ENCODE data around the gene SHC4.
"Not testable (repeated sequence)": the region's sequence is repeated elsewhere in the genome, so short reads cannot be mapped to it uniquely, and the experiment has no call there.

The SHC4 gene

DNA sequence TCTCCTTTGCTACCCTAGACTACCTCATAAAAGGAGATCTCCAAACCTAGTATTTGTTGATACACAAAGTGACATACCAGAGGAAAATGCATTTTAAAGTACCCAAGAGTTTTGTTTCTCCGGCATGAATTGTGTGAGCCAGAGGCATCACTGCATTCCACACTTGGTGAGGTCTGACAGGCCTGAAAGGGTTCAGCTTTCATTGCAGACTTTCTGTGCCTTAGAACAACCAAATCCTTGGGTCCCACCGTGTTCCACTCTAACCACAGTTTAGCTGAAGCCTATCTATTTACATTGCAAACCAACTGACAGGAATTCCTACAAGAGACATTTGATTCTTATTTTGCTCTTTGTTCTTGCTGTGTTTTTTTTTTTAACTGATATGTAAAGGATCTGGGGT, 106.8 kb downstream of the SHC4 start:
- Histone ChIP-seq H3K9ac (ENCODE audit: low read depth, low read length) (no peak overlapping the region), H3K4me3 (ENCODE audit: low read depth, low read length) (no peak overlapping the region), H3K9me3 (ENCODE audit: control insufficient read depth, insufficient read depth, low read length) (no peaks in the 10 kb centered on the region), H3K36me3 (ENCODE audit: control insufficient read depth, insufficient read depth, low read length) (no peaks in the 10 kb centered on the region), H3K27me3 (ENCODE audit: control insufficient read depth, insufficient read depth, low read length) (no peaks in the 10 kb centered on the region), H3K4me1 (ENCODE audit: control insufficient read depth, insufficient read depth, low read length) (peaks cover 10% of the 10 kb centered on the region)

- peaks cover 10% of the 10 kb centered on the region for H3K4me1 ChIP-seq (ENCODE audit: control insufficient read depth, insufficient read depth, low read length)
- no peak overlapping the region for H3K4me3 ChIP-seq (ENCODE audit: low read depth, low read length)
- no peaks in the 10 kb centered on the region for H3K36me3 ChIP-seq (ENCODE audit: control insufficient read depth, insufficient read depth, low read length)
- H3K9me3 ChIP-seq (ENCODE audit: control insufficient read depth, insufficient read depth, low read length) = no peaks in the 10 kb centered on the region
- H3K9ac ChIP-seq (ENCODE audit: low read depth, low read length) = no peak overlapping the region
- H3K27me3 ChIP-seq (ENCODE audit: control insufficient read depth, insufficient read depth, low read length) = no peaks in the 10 kb centered on the region
Observed at GRCh38 chr15:48855501-48856440, 107.9 kb downstream of the SHC4 start.

DNA sequence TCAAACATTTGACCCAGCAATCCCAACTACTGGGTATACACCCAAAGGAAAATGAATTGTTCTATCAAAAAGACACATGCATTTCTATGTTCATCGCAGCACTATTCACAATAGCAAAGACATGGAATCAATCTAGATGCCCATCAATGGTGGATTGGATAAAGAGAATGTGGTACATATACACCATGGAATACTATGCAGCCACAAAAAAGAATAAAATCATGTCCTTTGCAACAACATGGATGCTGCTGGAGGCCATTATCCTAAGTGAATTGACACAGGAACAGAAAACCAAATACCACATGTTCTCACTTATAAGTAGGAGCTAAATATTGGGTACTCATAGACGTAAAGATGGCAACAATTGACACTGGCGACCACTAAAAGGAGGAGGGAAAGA, 109.3 kb downstream of the SHC4 start:
- not testable (repeated sequence) for H3K4me1 ChIP-seq (ENCODE audit: control insufficient read depth, insufficient read depth, low read length); H3K9me3 ChIP-seq (ENCODE audit: control insufficient read depth, insufficient read depth, low read length); H3K9ac ChIP-seq (ENCODE audit: low read depth, low read length); H3K36me3 ChIP-seq (ENCODE audit: control insufficient read depth, insufficient read depth, low read length); H3K27me3 ChIP-seq (ENCODE audit: control insufficient read depth, insufficient read depth, low read length); H3K4me3 ChIP-seq (ENCODE audit: low read depth, low read length)

GRCh38 chr15:48851956-48852355, 111.8 kb downstream of the SHC4 start:
- no peaks in the 10 kb centered on the region for H3K27me3 ChIP-seq (ENCODE audit: control insufficient read depth, insufficient read depth, low read length)
- no peak overlapping the region for H3K4me3 ChIP-seq (ENCODE audit: low read depth, low read length)
- H3K9ac ChIP-seq (ENCODE audit: low read depth, low read length) = no peak overlapping the region
- no peaks in the 10 kb centered on the region for H3K36me3 ChIP-seq (ENCODE audit: control insufficient read depth, insufficient read depth, low read length)
- H3K9me3 ChIP-seq (ENCODE audit: control insufficient read depth, insufficient read depth, low read length) = no peaks in the 10 kb centered on the region
- H3K4me1 ChIP-seq (ENCODE audit: control insufficient read depth, insufficient read depth, low read length) = peaks cover 10% of the 10 kb centered on the region

DNA sequence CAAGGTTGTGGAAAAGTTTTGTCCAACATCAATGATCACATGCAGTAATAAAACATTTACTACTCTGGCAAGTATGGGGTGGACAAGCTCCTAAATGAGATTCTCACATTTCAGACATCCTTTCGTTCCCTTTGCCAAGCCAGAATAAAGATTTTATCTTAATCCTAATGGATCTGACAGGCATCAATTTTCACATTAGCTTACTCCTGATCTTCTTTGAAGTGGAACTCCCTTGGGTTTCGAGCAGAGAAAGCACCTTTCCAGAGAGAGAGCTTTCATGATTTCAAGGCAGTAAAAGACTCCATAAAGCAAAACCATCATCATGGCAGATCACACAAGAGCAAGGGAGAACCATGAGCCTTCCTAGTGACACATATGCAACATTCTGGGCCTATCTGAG, 113.1 kb downstream of the SHC4 start:
- Histone ChIP-seq H3K4me1 (ENCODE audit: control insufficient read depth, insufficient read depth, low read length) (peaks cover 4% of the 10 kb centered on the region), H3K9ac (ENCODE audit: low read depth, low read length) (no peak overlapping the region), H3K36me3 (ENCODE audit: control insufficient read depth, insufficient read depth, low read length) (no peaks in the 10 kb centered on the region), H3K27me3 (ENCODE audit: control insufficient read depth, insufficient read depth, low read length) (no peaks in the 10 kb centered on the region), H3K9me3 (ENCODE audit: control insufficient read depth, insufficient read depth, low read length) (no peaks in the 10 kb centered on the region), H3K4me3 (ENCODE audit: low read depth, low read length) (no peak overlapping the region)

DNA sequence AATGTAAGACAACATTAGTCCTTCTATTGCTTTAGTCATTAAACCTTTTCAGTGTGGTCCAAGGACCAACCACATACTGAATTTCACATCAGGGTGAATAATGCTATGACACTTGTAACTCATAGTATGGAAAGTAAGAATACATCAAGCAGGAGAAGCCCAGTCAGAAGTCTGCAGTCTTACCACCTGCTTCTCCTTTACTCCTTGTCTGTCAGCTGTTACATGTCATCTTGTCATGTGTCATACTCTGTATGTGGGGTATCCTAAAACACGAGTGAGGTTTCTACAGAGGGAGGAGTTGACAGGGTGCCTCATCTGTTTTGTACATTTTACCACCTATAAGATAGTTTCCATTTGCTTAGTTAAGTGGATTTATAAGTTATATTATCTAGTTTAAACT, 118.6 kb downstream of the SHC4 start:
- H3K36me3 ChIP-seq (ENCODE audit: control insufficient read depth, insufficient read depth, low read length) = no peaks in the 10 kb centered on the region
- H3K4me1 ChIP-seq (ENCODE audit: control insufficient read depth, insufficient read depth, low read length) = no peaks in the 10 kb centered on the region
- no peaks in the 10 kb centered on the region for H3K9me3 ChIP-seq (ENCODE audit: control insufficient read depth, insufficient read depth, low read length)
- no peak overlapping the region for H3K4me3 ChIP-seq (ENCODE audit: low read depth, low read length)
- H3K9ac ChIP-seq (ENCODE audit: low read depth, low read length) = no peak overlapping the region
- H3K27me3 ChIP-seq (ENCODE audit: control insufficient read depth, insufficient read depth, low read length) = no peaks in the 10 kb centered on the region

DNA sequence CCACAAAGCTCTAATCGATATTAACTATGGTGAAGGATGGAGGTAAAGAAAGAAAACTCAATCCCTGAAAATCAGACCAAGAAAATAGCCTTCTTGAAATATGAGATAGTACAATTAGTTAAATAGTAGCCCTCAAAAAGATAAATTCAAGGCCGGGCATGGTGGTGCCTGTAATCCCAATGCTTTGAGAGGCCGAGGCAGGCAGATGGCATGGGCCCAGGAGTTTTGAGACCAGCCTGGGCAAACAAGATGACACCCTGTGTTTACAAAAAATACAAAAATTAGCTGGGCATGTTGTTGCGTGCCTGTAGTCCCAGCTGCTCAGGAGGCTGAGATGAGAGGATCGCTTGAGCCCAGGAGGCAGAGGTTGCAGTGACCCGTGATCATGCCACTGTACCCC, 121.2 kb downstream of the SHC4 start:
- H3K4me3 ChIP-seq (ENCODE audit: low read depth, low read length) = no peak overlapping the region
- H3K9ac ChIP-seq (ENCODE audit: low read depth, low read length) = no peak overlapping the region
- no peaks in the 10 kb centered on the region for H3K27me3 ChIP-seq (ENCODE audit: control insufficient read depth, insufficient read depth, low read length)
- no peaks in the 10 kb centered on the region for H3K4me1 ChIP-seq (ENCODE audit: control insufficient read depth, insufficient read depth, low read length)
- H3K9me3 ChIP-seq (ENCODE audit: control insufficient read depth, insufficient read depth, low read length) = no peaks in the 10 kb centered on the region
- H3K36me3 ChIP-seq (ENCODE audit: control insufficient read depth, insufficient read depth, low read length) = no peaks in the 10 kb centered on the region

DNA sequence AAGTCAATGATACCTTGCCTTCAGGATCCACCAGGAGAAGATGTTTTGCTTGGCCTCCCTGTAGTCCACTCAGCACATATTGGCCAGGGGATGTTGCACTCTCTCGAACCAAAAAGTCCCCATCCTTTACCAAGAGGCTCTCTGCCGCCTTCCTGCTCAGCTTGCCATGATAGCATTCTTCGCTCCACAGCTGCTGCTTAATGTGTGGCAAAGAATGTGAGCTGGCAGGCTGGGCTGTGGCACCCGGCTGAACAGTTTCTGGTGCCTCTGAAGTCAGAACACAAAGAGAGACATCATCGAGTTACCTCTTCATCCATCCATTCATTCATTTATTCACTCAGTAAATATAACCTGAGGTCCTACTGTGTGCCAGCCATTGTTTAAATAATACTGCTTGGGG, 129.0 kb downstream of the SHC4 start:
- no peaks in the 10 kb centered on the region for H3K36me3 ChIP-seq (ENCODE audit: control insufficient read depth, insufficient read depth, low read length)
- H3K9me3 ChIP-seq (ENCODE audit: control insufficient read depth, insufficient read depth, low read length) = no peaks in the 10 kb centered on the region
- H3K4me3 ChIP-seq (ENCODE audit: low read depth, low read length) = no peak overlapping the region
- no peaks in the 10 kb centered on the region for H3K27me3 ChIP-seq (ENCODE audit: control insufficient read depth, insufficient read depth, low read length)
- H3K9ac ChIP-seq (ENCODE audit: low read depth, low read length) = no peak overlapping the region
- H3K4me1 ChIP-seq (ENCODE audit: control insufficient read depth, insufficient read depth, low read length) = no peaks in the 10 kb centered on the region

DNA sequence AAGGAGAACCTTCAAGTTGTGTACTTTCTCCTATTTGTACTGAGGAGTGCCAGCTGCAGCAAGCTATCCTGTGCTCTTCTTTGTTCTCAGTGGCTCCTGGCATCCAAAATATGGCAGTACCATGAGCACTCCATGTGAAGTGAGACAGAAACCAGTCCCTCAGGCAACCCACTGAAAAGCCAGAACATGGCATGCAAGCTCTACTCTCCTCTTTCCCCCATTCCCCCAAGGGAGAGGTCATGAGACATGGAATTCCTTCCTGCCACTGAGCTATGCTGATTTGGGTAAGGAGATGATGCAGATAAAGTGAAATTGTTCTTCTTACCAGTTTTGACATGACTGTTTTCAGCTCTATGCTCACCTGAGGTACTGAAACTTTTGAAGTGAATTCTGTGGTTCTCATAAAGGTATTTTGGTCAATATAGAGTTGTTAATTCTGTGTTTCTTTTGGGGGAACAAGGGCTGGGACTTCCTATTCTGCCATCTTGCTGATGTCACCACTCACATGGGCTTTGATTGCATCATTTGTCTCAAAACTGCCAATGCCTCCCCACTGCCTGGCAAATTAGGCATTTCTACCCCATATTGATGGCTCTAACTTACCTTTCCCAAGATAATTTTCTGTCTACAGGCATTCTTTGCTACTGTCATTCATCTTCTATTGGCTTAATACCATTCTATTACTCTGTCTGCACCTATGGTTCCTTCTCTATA, 130.0 kb downstream of the SHC4 start:
- H3K9me3 ChIP-seq (ENCODE audit: control insufficient read depth, insufficient read depth, low read length) = no peaks in the 10 kb centered on the region
- no peaks in the 10 kb centered on the region for H3K4me1 ChIP-seq (ENCODE audit: control insufficient read depth, insufficient read depth, low read length)
- no peak overlapping the region for H3K4me3 ChIP-seq (ENCODE audit: low read depth, low read length)
- no peak overlapping the region for H3K9ac ChIP-seq (ENCODE audit: low read depth, low read length)
- H3K27me3 ChIP-seq (ENCODE audit: control insufficient read depth, insufficient read depth, low read length) = no peaks in the 10 kb centered on the region
- no peaks in the 10 kb centered on the region for H3K36me3 ChIP-seq (ENCODE audit: control insufficient read depth, insufficient read depth, low read length)

- Histone ChIP-seq H3K27me3 (ENCODE audit: control insufficient read depth, insufficient read depth, low read length) (no peaks in the 10 kb centered on the region), H3K4me3 (ENCODE audit: low read depth, low read length) (no peak overlapping the region), H3K9ac (ENCODE audit: low read depth, low read length) (no peak overlapping the region), H3K9me3 (ENCODE audit: control insufficient read depth, insufficient read depth, low read length) (no peaks in the 10 kb centered on the region), H3K4me1 (ENCODE audit: control insufficient read depth, insufficient read depth, low read length) (no peaks in the 10 kb centered on the region), H3K36me3 (ENCODE audit: control insufficient read depth, insufficient read depth, low read length) (no peaks in the 10 kb centered on the region)
Observed at GRCh38 chr15:48832648-48833047, 131.1 kb downstream of the SHC4 start.

- Histone ChIP-seq H3K4me3 (ENCODE audit: low read depth, low read length) (no peak overlapping the region), H3K27me3 (ENCODE audit: control insufficient read depth, insufficient read depth, low read length) (no peaks in the 10 kb centered on the region), H3K9me3 (ENCODE audit: control insufficient read depth, insufficient read depth, low read length) (no peaks in the 10 kb centered on the region), H3K9ac (ENCODE audit: low read depth, low read length) (no peak overlapping the region), H3K4me1 (ENCODE audit: control insufficient read depth, insufficient read depth, low read length) (no peaks in the 10 kb centered on the region), H3K36me3 (ENCODE audit: control insufficient read depth, insufficient read depth, low read length) (no peaks in the 10 kb centered on the region)
Observed at GRCh38 chr15:48828906-48829305, 134.8 kb downstream of the SHC4 start.

DNA sequence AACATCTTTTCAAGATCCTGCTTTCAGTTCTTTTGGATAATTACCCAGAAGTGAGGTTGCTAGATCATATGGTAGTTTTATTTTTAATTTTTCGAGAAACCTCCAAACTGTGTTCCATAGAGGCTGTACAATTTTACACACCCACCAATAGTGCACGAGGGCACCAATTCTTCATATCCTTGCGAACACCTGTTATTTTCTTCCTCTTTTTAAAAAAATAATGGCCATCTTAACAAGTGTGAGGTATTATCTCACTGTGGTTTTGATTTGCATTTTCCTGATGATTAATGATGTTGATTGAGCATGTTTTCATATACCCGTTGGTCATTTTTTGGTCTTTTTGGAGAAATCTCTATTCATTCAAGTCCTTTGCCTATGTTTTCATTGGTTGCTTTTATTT, 135.2 kb downstream of the SHC4 start:
- no peak overlapping the region for H3K4me3 ChIP-seq (ENCODE audit: low read depth, low read length)

More for the DNA sequence above, 135.2 kb downstream of the SHC4 start:
- Histone ChIP-seq H3K4me1 (ENCODE audit: control insufficient read depth, insufficient read depth, low read length) (no peaks in the 10 kb centered on the region), H3K36me3 (ENCODE audit: control insufficient read depth, insufficient read depth, low read length) (no peaks in the 10 kb centered on the region), H3K9ac (ENCODE audit: low read depth, low read length) (no peak overlapping the region), H3K27me3 (ENCODE audit: control insufficient read depth, insufficient read depth, low read length) (no peaks in the 10 kb centered on the region), H3K9me3 (ENCODE audit: control insufficient read depth, insufficient read depth, low read length) (no peaks in the 10 kb centered on the region)
